Uterus (tissue), 4 donors: ENCODE measurements around the gene ATXN1L. TPM values are rescaled to one million over a fixed set of nuclear protein-coding genes. Genes with fewer than 3 reads are reported as not detected.
"Not testable (repeated sequence)": the region's sequence is repeated elsewhere in the genome, so short reads cannot be mapped to it uniquely, and the experiment has no call there.

Experiments
- DNase-seq, 2 donors: peaks; one replicate each; pipeline ENCODE4 v3.0.0-alpha.2; 2019 to 2020
- H3K27ac ChIP-seq, 2 donors: fragments of 200-600 bp; sonication (generic); 1 replicate in 1 of 2; 2 replicates in 1 of 2; pipeline ENCODE4 v1.5.1; 2016 to 2018
- H3K27me3 ChIP-seq, 2 donors: fragments of 200-600 bp; sonication (generic); one replicate each; pipeline ENCODE4 v1.5.1; 2018 to 2019; ENCODE audit warnings: control low read depth in 1 of 2
- H3K36me3 ChIP-seq, 2 donors: fragments of 200-600 bp; sonication (generic); one replicate each; pipeline ENCODE4 v1.5.1; 2019; ENCODE audit warnings: control low read depth in 1 of 2
- H3K4me1 ChIP-seq, 2 donors: fragments of 200-600 bp; sonication (generic); one replicate each; pipeline ENCODE4 v1.5.1; 2018 to 2019; ENCODE audit warnings: control low read depth in 1 of 2
- H3K4me3 ChIP-seq, 2 donors: fragments of 200-600 bp; sonication (generic); 1 replicate in 1 of 2; 2 replicates in 1 of 2; pipeline ENCODE4 v1.5.1; 2018 to 2019; ENCODE audit warnings: mild to moderate bottlenecking in 1 of 2
- H3K9me3 ChIP-seq, 2 donors: fragments of 200-600 bp; sonication (generic); one replicate each; pipeline ENCODE4 v1.5.1; 2019; ENCODE audit warnings: control low read depth in 1 of 2
- POLR2A ChIP-seq, 2 donors: fragments of 450-650 bp; IDR thresholded peaks; one replicate each; pipeline ENCODE4 v1.6.1; 2016; ENCODE audit warnings: antibody characterized with exemption in 2 of 2, mild to moderate bottlenecking in 1 of 2, moderate library complexity in 1 of 2
- intact Hi-C: fragments of 100-400 bp; cut with DNase I; formaldehyde crosslinking; loops from one replicate; pipeline ENCODE4 v1.15.1; 2023; ENCODE audit warnings: low total_unique reads
- total RNA-seq, 4 donors: library from RNA; depleted of rRNA in 3 of 4; stranded (reverse); fragments of >200 nt in 3 of 4; gene quantifications; one replicate each; pipeline versions ENCODE4 v1.1.0 to v1.2.4, GENCODE V29; 2014 to 2023
- TF ChIP-seq, protein P1 (sequence below), 4 experiments: fragments of 200-600 bp in 2 of 4; fragments of 450-650 bp in 2 of 4; sonication (generic) in 2 of 4; IDR thresholded peaks; one replicate each; pipeline ENCODE4 v1.5.1; 2016 to 2019; ENCODE audit warnings: antibody characterized with exemption in 4 of 4, mild to moderate bottlenecking in 2 of 4, moderate library complexity in 1 of 4
- donor health status: DM: yes; HTN: yes; CAD: no.

Gene ATXN1L
- total RNA-seq, 4 donors from 2014 or later, result 4.7 to 33.1 (median 23.4) TPM

DNA sequence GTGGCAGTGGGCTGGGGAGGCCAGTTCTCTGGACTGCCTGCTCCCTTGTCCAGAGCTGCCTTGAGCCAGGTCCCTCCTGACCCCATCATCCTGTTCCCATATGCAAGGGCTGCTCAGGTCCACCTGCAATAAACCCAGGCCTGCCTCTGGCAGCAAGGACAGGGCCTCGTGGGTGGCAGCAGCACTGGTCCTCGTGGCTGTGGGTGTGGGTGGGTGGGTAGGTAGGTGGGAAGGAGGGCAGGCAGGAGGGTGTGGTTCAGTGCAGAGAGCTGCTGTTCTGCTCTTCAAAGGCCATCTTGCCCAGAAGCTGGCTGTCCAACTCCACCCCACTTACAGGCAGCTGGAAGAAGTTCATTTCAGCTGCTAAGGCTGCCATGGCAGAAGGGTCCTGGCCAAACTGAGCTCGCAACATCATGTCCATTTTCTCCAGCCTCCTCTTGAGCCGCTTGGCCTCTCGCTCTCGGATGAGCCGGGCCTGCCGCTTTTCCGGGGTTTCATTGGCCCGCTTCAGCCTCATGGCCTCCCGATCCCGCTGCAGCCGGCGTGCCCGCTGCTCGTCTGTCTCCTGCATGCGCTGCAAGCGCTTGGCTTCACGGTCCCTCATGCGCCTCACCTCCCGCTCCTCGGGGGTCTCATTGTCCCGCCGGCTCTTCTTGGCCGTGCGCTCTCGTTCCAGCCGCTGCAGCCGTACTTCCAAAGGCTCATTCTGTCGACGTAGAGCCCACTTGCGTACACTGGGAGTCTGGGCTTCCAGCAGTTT is 14.2 kb downstream of the ATXN1L start:
- intact Hi-C loops, result no loop called here
- H3K27me3 ChIP-seq, result no peaks in the 10 kb centered on the region
- H3K9me3 ChIP-seq, result no peaks in the 10 kb centered on the region
- H3K27ac ChIP-seq, result no peak overlapping the region
- DNase-seq, result no peak
- no peak for TF ChIP-seq POLR2A (IDR thresholded peaks at IDR 0.05)
- TF ChIP-seq, protein P1, sequence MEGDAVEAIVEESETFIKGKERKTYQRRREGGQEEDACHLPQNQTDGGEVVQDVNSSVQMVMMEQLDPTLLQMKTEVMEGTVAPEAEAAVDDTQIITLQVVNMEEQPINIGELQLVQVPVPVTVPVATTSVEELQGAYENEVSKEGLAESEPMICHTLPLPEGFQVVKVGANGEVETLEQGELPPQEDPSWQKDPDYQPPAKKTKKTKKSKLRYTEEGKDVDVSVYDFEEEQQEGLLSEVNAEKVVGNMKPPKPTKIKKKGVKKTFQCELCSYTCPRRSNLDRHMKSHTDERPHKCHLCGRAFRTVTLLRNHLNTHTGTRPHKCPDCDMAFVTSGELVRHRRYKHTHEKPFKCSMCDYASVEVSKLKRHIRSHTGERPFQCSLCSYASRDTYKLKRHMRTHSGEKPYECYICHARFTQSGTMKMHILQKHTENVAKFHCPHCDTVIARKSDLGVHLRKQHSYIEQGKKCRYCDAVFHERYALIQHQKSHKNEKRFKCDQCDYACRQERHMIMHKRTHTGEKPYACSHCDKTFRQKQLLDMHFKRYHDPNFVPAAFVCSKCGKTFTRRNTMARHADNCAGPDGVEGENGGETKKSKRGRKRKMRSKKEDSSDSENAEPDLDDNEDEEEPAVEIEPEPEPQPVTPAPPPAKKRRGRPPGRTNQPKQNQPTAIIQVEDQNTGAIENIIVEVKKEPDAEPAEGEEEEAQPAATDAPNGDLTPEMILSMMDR (IDR thresholded peaks at IDR 0.05), result no peak
- no peaks in the 10 kb centered on the region for H3K36me3 ChIP-seq
- no peak overlapping the region for H3K4me3 ChIP-seq
- H3K4me1 ChIP-seq, result peaks cover 0 to 11% of the 10 kb centered on the region in 2 donors

DNA sequence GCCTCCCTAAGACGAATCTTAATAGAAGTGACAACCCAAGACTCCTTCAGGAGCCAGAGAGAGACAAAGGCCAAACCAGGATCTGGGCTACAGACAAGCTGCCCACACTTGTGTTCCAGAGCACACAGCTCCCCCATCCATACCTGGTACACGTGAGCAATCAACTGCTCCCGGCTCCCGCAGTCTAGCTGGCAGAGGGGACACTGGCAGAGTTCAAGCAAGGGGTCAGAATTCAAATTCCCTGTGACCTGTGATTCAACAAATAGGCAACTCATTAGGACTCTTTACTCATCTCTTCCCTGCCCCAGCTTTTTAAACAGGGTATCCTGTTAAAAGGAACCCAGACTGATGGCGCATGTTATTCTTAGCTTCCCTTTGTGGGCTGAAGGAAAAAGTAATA is 18.2 kb downstream of the ATXN1L start:
- no peak for TF ChIP-seq POLR2A (IDR thresholded peaks at IDR 0.05)
- TF ChIP-seq, protein P1 (IDR thresholded peaks at IDR 0.05), result no peak
- H3K9me3 ChIP-seq, result no peaks in the 10 kb centered on the region
- intact Hi-C loops, result no loop called here
- no peak for DNase-seq
- H3K27ac ChIP-seq, result no peak overlapping the region
- H3K4me3 ChIP-seq, result no peak overlapping the region
- H3K27me3 ChIP-seq, result no peaks in the 10 kb centered on the region
- H3K4me1 ChIP-seq, result peaks cover 0 to 5% of the 10 kb centered on the region in 2 donors
- H3K36me3 ChIP-seq, result no peaks in the 10 kb centered on the region

GRCh38 chr16:71865173-71865863 is 19.5 kb downstream of the ATXN1L start:
- no peaks in the 10 kb centered on the region for H3K36me3 ChIP-seq
- no peaks in the 10 kb centered on the region for H3K4me1 ChIP-seq
- no peak for DNase-seq
- intact Hi-C loops, result no loop called here
- no peak overlapping the region for H3K27ac ChIP-seq
- no peaks in the 10 kb centered on the region for H3K9me3 ChIP-seq
- TF ChIP-seq, protein P1 (IDR thresholded peaks at IDR 0.05), result no peak
- no peak for TF ChIP-seq POLR2A (IDR thresholded peaks at IDR 0.05)
- H3K4me3 ChIP-seq, result no peak overlapping the region
- no peaks in the 10 kb centered on the region for H3K27me3 ChIP-seq

DNA sequence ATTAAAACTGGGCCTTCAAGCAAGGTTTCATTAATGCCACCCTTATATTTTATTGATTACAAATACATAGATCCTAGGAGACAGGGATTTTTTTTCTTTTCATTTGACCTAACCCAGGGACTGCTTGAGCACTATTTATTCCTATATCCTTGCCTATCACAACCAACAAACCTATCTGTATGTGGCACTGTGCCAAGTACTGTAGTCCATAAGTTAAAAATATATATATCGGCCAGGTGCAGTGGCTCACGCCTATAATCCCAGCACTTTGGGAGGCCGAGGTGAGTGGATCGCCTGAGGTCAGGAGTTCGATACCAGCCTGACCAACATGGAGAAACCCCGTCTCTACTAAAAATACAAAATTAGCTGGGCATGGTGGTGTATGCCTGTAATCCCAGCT is 21.4 kb downstream of the ATXN1L start:
- not testable (repeated sequence) for DNase-seq, H3K36me3 ChIP-seq

GRCh38 chr16:71867939-71868338 is 22.2 kb downstream of the ATXN1L start:
- H3K27ac ChIP-seq, result no peak overlapping the region
- TF ChIP-seq, protein P1 (IDR thresholded peaks at IDR 0.05), result no peak
- no peak for TF ChIP-seq POLR2A (IDR thresholded peaks at IDR 0.05)
- H3K4me3 ChIP-seq, result no peak overlapping the region
- no peaks in the 10 kb centered on the region for H3K27me3 ChIP-seq
- intact Hi-C loops, result no loop called here
- H3K9me3 ChIP-seq, result no peaks in the 10 kb centered on the region
- no peak for DNase-seq
- H3K4me1 ChIP-seq, result no peaks in the 10 kb centered on the region
- no peaks in the 10 kb centered on the region for H3K36me3 ChIP-seq

More for the DNA sequence above, 21.4 kb downstream of the ATXN1L start:
- H3K27me3 ChIP-seq, H3K9me3 ChIP-seq, H3K4me1 ChIP-seq, H3K4me3 ChIP-seq, intact Hi-C loops, H3K27ac ChIP-seq: not testable (repeated sequence)
